Lung (tissue), 12 donors: ENCODE measurements around the gene ACYP2. TPM values are rescaled to one million over a fixed set of nuclear protein-coding genes. Genes with fewer than 3 reads are reported as not detected.

ENCODE experiments used
- ATAC-seq: fragments of 200-7000 bp; cut with Tn5 transposase; one replicate; pipeline ENCODE4 v1.9.1; 2020; ENCODE audit warnings: moderate number of reproducible peaks; ENCODE audit not compliant: insufficient read depth, low FRiP score
- DNase-seq, 3 donors: peaks; one replicate each; pipeline ENCODE4 v3.0.0-alpha.2; 2013 to 2017
- H3K27ac ChIP-seq, 2 donors: one replicate each; pipeline ENCODE4 v1.5.1; 2013; ENCODE audit warnings: mild to moderate bottlenecking in 2 of 2, moderate library complexity in 2 of 2, control low read depth in 1 of 2, inconsistent platforms in 1 of 2, low read depth in 1 of 2, low read length in 1 of 2
- H3K27me3 ChIP-seq, 3 donors: one replicate each; pipeline ENCODE4 v1.5.1; 2013; ENCODE audit warnings: low read length in 2 of 3; ENCODE audit not compliant: control insufficient read depth in 3 of 3, insufficient read depth in 3 of 3
- H3K36me3 ChIP-seq, 4 donors: one replicate each; pipeline ENCODE4 v1.5.1; 2013; ENCODE audit warnings: low read length in 4 of 4, mild to moderate bottlenecking in 1 of 4, moderate library complexity in 1 of 4; ENCODE audit not compliant: control insufficient read depth in 4 of 4, insufficient read depth in 4 of 4
- H3K4me1 ChIP-seq, 5 donors: one replicate each; pipeline ENCODE4 v1.5.1; 2013; ENCODE audit warnings: low read length in 5 of 5, mild to moderate bottlenecking in 2 of 5, moderate library complexity in 1 of 5; ENCODE audit not compliant: control insufficient read depth in 5 of 5, insufficient read depth in 5 of 5
- H3K4me3 ChIP-seq: one replicate; pipeline ENCODE4 v1.5.1; 2013; ENCODE audit warnings: mild to moderate bottlenecking, control low read depth, moderate library complexity
- H3K9ac ChIP-seq, 2 donors: one replicate each; pipeline ENCODE4 v1.5.1; 2013; ENCODE audit warnings: low read length in 2 of 2, control low read depth in 1 of 2; ENCODE audit not compliant: insufficient read depth in 1 of 2
- H3K9me3 ChIP-seq, 4 donors: one replicate each; pipeline ENCODE4 v1.5.1; 2013; ENCODE audit warnings: low read length in 3 of 4, mild to moderate bottlenecking in 1 of 4, moderate library complexity in 1 of 4; ENCODE audit not compliant: control insufficient read depth in 4 of 4, insufficient read depth in 3 of 4
- whole genome bisulfite sequencing, 2 donors: extraction: QIAGEN DNeasy Blood & Tissue Kit; methylation state at CpG; one replicate each; pipeline ENCODE4 v1.1.7; 2013; 5-methylcytosine and 5-hydroxymethylcytosine counted together
- polyA plus RNA-seq, 2 donors: library from polyadenylated mRNA; stranded (reverse); fragments of 200-250 nt; gene quantifications; one replicate each; pipeline ENCODE4 v1.2.1, GENCODE V29; 2013
- total RNA-seq, 2 donors: library from RNA; depleted of rRNA in 1 of 2; stranded (reverse); fragments of >200 nt in 1 of 2; gene quantifications; one replicate each; pipeline ENCODE4 v1.2.1, GENCODE V29; 2014 to 2021
- TF ChIP-seq, protein P1 (sequence below): IDR thresholded peaks from 2 replicates; pipeline ENCODE4 v1.5.1; 2012; ENCODE audit warnings: mild to moderate bottlenecking; ENCODE audit errors: control extremely low read depth, extremely low read depth
- donor health status: control.
- donor health status: control.
- donor health status: Bipolar disorder and iron deficiency.
- donor health status: healthy.
- donor health status: DM: yes; HTN: yes; CAD: no.

ACYP2 gene
- total and polyA plus RNA-seq, 4 donors, result 13.2 to 23.7 (median 18.0) TPM

DNA sequence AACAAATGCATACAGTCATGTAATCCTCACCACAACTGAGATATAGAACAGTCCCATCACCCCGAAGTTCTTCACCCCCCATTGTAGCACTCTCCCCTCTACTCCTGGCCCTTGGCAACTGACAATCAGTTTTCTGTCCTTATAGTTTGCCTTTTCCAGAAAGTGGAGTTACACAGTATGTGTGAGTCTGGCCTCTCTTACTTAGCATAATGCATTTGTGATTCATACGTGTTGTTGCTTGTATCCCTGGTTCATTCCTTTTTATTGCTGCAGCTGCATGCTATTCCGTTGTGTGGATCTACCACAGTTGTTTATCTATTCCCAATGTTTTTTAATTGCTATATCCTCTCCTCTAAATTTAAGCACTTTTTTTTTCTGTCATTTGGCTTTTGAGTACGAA lies 17.6 kb downstream of the ACYP2 start:
- no peak overlapping the region for H3K27ac ChIP-seq
- WGBS, 2 donors, result 83 to 97% methylated on average over 4 of the region's 4 CpGs
- ATAC-seq, result no peak
- no peaks in the 10 kb centered on the region for H3K27me3 ChIP-seq
- no peak overlapping the region for H3K4me3 ChIP-seq
- no peak overlapping the region for H3K9ac ChIP-seq
- TF ChIP-seq, protein P1, sequence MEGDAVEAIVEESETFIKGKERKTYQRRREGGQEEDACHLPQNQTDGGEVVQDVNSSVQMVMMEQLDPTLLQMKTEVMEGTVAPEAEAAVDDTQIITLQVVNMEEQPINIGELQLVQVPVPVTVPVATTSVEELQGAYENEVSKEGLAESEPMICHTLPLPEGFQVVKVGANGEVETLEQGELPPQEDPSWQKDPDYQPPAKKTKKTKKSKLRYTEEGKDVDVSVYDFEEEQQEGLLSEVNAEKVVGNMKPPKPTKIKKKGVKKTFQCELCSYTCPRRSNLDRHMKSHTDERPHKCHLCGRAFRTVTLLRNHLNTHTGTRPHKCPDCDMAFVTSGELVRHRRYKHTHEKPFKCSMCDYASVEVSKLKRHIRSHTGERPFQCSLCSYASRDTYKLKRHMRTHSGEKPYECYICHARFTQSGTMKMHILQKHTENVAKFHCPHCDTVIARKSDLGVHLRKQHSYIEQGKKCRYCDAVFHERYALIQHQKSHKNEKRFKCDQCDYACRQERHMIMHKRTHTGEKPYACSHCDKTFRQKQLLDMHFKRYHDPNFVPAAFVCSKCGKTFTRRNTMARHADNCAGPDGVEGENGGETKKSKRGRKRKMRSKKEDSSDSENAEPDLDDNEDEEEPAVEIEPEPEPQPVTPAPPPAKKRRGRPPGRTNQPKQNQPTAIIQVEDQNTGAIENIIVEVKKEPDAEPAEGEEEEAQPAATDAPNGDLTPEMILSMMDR, result no peak
- no peak for DNase-seq
- no peaks in the 10 kb centered on the region for H3K36me3 ChIP-seq
- H3K4me1 ChIP-seq, result no peaks in the 10 kb centered on the region
- H3K9me3 ChIP-seq, result no peaks in the 10 kb centered on the region

GRCh38 chr2:54139210-54139609 lies 23.8 kb downstream of the ACYP2 start:
- no peaks in the 10 kb centered on the region for H3K4me1 ChIP-seq
- DNase-seq (peak in 2 of 3 donors; percentile 12 to 29), ATAC-seq (no peak)
- no peaks in the 10 kb centered on the region for H3K27me3 ChIP-seq
- TF ChIP-seq, protein P1, result no peak
- H3K9me3 ChIP-seq, result no peaks in the 10 kb centered on the region
- no peak overlapping the region for H3K27ac ChIP-seq
- WGBS, 2 donors, result 69 to 84% methylated on average over 4 of the region's 4 CpGs
- peaks cover 0 to 2% (median 0%) of the 10 kb centered on the region in 4 donors for H3K36me3 ChIP-seq
- H3K4me3 ChIP-seq, result no peak overlapping the region
- no peak overlapping the region for H3K9ac ChIP-seq

DNA sequence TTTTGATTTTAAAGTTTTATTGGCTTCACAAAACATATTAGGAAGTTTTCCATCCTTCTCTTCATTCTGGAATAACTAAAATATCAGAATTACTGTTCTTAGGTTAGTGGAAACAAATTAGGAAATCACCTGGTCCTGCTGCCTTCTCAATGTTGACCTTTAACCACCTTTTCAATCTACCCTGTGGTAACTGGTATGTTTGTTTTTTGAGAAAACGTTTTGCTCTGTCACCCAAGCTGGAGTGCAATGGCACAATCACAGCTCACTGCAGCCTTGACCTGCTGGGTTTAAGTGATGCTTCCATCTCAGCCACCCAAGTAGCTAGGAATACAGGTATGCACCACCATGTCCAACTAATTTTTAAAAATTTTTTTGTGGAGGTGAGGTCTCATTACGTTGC lies 28.4 kb downstream of the ACYP2 start:
- 74 to 89% methylated on average over 2 of the region's 2 CpGs for WGBS, 2 donors

DNA sequence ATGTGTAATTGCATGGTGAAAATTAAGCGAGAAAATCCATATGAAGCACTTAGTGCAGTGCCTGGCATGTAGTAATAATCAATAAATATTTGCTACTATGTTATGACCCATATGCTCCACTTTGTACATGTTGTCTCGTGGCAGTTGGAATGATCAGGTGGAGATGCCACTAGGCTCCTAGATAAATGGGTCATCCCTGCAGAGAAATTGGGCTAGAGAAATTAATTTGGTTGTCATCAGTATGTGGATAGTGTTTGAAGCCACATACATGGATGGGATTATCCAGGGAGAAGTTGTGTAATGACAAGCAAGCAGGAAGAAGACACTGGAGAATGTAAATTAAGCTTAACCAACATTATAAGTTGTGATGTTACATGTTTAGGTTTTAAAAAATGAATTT lies 33.0 kb downstream of the ACYP2 start:
- H3K27ac ChIP-seq, result no peak overlapping the region
- H3K4me1 ChIP-seq, result peaks cover 0 to 8% (median 0%) of the 10 kb centered on the region in 5 donors
- TF ChIP-seq, protein P1, result no peak
- H3K27me3 ChIP-seq, result no peaks in the 10 kb centered on the region
- H3K9ac ChIP-seq, result no peak overlapping the region
- no peak overlapping the region for H3K4me3 ChIP-seq
- peaks cover 0 to 4% (median 2%) of the 10 kb centered on the region in 4 donors for H3K36me3 ChIP-seq
- DNase-seq (no peak), ATAC-seq (no peak)
- peaks cover 0 to 5% (median 0%) of the 10 kb centered on the region in 4 donors for H3K9me3 ChIP-seq
- WGBS, 2 donors, result 93 to 95% methylated on average over 2 of the region's 2 CpGs

More for the DNA sequence above, 28.4 kb downstream of the ACYP2 start:
- H3K9ac ChIP-seq, result no peak overlapping the region
- TF ChIP-seq, protein P1, result no peak
- no peak overlapping the region for H3K27ac ChIP-seq
- ATAC-seq (no peak), DNase-seq (no peak)
- H3K36me3 ChIP-seq, result peaks cover 0 to 6% (median 0%) of the 10 kb centered on the region in 4 donors
- no peaks in the 10 kb centered on the region for H3K9me3 ChIP-seq
- H3K4me3 ChIP-seq, result no peak overlapping the region
- no peaks in the 10 kb centered on the region for H3K4me1 ChIP-seq
- no peaks in the 10 kb centered on the region for H3K27me3 ChIP-seq
